ENCODE results near the gene TBX5.

Gene TBX5

DNA sequence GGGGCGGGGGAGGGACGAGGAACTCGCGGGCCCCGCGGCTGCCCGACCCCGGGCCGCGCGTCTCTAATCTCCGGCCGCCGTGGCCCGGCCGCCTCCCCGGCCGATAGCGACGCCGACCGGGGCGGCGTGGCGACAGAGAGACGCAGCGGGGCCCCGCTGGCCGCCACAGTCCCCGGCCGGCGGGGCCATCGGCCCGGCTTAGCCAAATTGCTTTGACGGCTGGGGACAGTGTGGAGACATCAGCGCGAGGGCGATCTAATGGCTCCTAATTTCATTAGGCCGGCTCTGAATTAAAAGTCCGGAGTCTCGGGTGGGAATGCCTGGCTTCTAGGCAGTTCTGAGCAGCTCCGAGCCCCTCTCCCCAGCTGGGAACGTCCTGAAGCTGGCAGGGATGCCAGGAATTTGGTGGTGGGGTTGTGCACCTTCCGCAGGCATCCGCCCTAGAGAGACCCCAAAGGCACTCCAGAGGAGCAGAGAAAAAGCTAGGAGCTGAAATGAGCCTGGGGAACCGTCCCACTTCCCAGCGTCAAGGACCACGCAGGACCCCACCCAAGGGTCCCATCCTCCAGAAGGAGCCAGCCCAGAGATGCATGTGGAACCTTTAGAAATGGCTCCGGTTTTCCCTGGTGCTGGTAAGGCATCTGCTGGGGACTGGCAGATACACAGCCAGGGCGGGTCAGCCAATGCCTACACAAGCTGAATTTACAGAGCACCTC is 9.6 kb downstream of the TBX5 start:
- DNase-seq (ENCODE audit: low read depth): no peak
- TF ChIP-seq CTCF (IDR thresholded peaks at IDR 0.05; ENCODE audit: low read length, missing control alignments): no peak
- H3K4me3 ChIP-seq (replicated peaks; ENCODE audit: low read depth, low read length): no peak overlapping the region

- TF ChIP-seq CTCF (IDR thresholded peaks at IDR 0.05; ENCODE audit: low read length, missing control alignments): no peak
- DNase-seq (ENCODE audit: low read depth): peak; percentile 41
- no peak overlapping the region for H3K4me3 ChIP-seq (replicated peaks; ENCODE audit: low read depth, low read length)
These were observed 10.2 kb downstream of the TBX5 start for GRCh38 chr12:114395755-114396152.

GRCh38 chr12:114395233-114395632 is 10.7 kb downstream of the TBX5 start:
- no peak overlapping the region for H3K4me3 ChIP-seq (replicated peaks; ENCODE audit: low read depth, low read length)
- TF ChIP-seq CTCF (IDR thresholded peaks at IDR 0.05; ENCODE audit: low read length, missing control alignments): no peak

GRCh38 chr12:114393569-114393968 is 12.4 kb downstream of the TBX5 start:
- DNase-seq (ENCODE audit: low read depth): no peak
- TF ChIP-seq CTCF (IDR thresholded peaks at IDR 0.05; ENCODE audit: low read length, missing control alignments): no peak
- no peak overlapping the region for H3K4me3 ChIP-seq (replicated peaks; ENCODE audit: low read depth, low read length)

More at GRCh38 chr12:114395233-114395632, 10.7 kb downstream of the TBX5 start:
- no peak for DNase-seq (ENCODE audit: low read depth)

GRCh38 chr12:114392909-114393308 is 13.0 kb downstream of the TBX5 start:
- TF ChIP-seq CTCF (IDR thresholded peaks at IDR 0.05; ENCODE audit: low read length, missing control alignments): no peak
- H3K4me3 ChIP-seq (replicated peaks; ENCODE audit: low read depth, low read length): no peak overlapping the region
- DNase-seq (ENCODE audit: low read depth): no peak

DNA sequence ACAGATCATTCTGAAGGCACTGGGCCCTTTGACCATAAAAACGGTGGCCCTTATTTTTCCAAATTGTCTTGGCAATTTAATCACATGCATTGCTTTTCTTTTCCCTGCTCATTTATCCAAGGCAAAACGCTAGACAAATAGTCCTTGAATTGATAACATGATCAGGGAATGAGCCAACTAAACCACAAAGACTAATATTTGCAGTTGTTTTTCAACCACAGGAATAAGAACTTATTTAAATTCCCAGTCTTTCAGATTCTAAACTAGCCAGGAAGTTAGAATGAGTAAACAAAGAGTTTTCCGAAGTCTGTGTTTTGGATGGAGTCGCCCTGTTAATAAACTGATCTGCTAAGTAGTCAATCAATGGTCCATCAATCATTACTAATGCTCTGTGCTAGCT is 14.9 kb downstream of the TBX5 start:
- TF ChIP-seq CTCF (IDR thresholded peaks at IDR 0.05; ENCODE audit: low read length, missing control alignments): no peak
- DNase-seq (ENCODE audit: low read depth): no peak
- H3K4me3 ChIP-seq (replicated peaks; ENCODE audit: low read depth, low read length): no peak overlapping the region

DNA sequence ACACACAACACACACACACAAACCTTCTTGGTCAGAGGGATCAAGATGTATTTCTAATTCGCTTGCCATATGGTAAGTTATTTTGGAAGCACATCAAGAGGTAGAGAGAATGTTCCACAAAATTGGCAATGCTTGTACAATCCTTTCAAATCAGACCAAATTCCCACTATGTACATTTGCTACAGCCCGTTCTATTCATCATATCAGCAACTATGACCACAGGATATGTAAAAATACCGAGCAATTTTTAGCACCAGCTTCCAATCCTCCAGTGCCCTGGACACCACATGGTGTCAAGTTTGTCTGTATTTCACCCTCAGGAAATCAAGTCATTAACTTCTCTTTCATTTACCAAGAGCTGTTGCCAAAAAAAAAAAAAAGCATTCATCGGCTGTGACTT is 21.2 kb downstream of the TBX5 start:
- DNase-seq (ENCODE audit: low read depth): peak; percentile 24
- H3K4me3 ChIP-seq (replicated peaks; ENCODE audit: low read depth, low read length): no peak overlapping the region
- TF ChIP-seq CTCF (IDR thresholded peaks at IDR 0.05; ENCODE audit: low read length, missing control alignments): no peak
